Endothelial cell of umbilical vein (primary cell): ENCODE measurements around the gene APOL2. TPM values are rescaled to one million over a fixed set of nuclear protein-coding genes. Genes with fewer than 3 reads are reported as not detected.
"Not testable (repeated sequence)": the region's sequence is repeated elsewhere in the genome, so short reads cannot be mapped to it uniquely, and the experiment has no call there.

Experiments used
- BruUV-seq: library from RNA; stranded (reverse); fragments of 400-500 nt; replicated peaks from 2 replicates; lab custom pipeline; 2021; lab: Mats Ljungman, UMichigan
- CTCF ChIA-PET: fragments of 300-600, 350-600 bp; sonication (Branson Sonifier 250); formaldehyde crosslinking; loops from one replicate; lab custom pipeline; 2021; ENCODE audit warnings: antibody characterized with exemption, inconsistent platforms; lab: Charles Lee
- POLR2A ChIA-PET: fragments of 300-600, 350-600 bp; sonication (Branson Sonifier 250); formaldehyde crosslinking; loops from one replicate; lab custom pipeline; 2021; ENCODE audit warnings: antibody characterized with exemption, inconsistent platforms; lab: Charles Lee
- DNase-seq: peaks from one replicate; pipeline ENCODE4 v3.0.0-alpha.2; 2011; ENCODE audit warnings: low read depth, low spot score
- FAIRE-seq: peaks from 2 replicates; lab custom pipeline; 2011; peaks lifted over from hg19 to GRCh38; lab: Jason Lieb, UNC
- H2AFZ ChIP-seq: 2 replicates; pipeline ENCODE4 v1.6.0; 2012; ENCODE audit warnings: low read depth, low read length, control low read depth, inconsistent platforms
- H3K27ac ChIP-seq: 2 replicates; pipeline ENCODE4 v1.5.1; 2011; ENCODE audit warnings: low read depth, mild to moderate bottlenecking, control low read depth, low read length, moderate library complexity; ENCODE audit not compliant: insufficient read depth
- H3K27me3 ChIP-seq, 2 experiments: 2 replicates each; pipeline versions ENCODE4 v1.6.0 to v1.6.1; 2011; ENCODE audit warnings: low read length in 2 of 2, mixed read lengths in 1 of 2; ENCODE audit not compliant: control insufficient read depth in 2 of 2, insufficient read depth in 2 of 2
- H3K36me3 ChIP-seq, 2 experiments: 2 replicates in 1 of 2; 3 replicates in 1 of 2; pipeline ENCODE4 v1.5.1; 2011; ENCODE audit warnings: low read length in 2 of 2, mild to moderate bottlenecking in 1 of 2, moderate library complexity in 1 of 2; ENCODE audit not compliant: control insufficient read depth in 2 of 2, insufficient read depth in 2 of 2; ENCODE audit errors: extremely low read depth in 1 of 2
- H3K4me1 ChIP-seq: 3 replicates; pipeline ENCODE4 v1.5.1; 2011; ENCODE audit warnings: mild to moderate bottlenecking, low read length; ENCODE audit not compliant: control insufficient read depth, insufficient read depth; ENCODE audit errors: extremely low read depth
- H3K4me2 ChIP-seq: 2 replicates; pipeline ENCODE4 v1.6.1; 2011; ENCODE audit warnings: low read length, control low read depth, mixed read lengths; ENCODE audit not compliant: insufficient read depth
- H3K4me3 ChIP-seq, 3 experiments: fragments of 200-600 bp in 1 of 3; sonication (generic), shearing (Covaris generic) in 1 of 3; replicated peaks in 1 of 3; 2 replicates each; pipeline ENCODE4 v1.5.1; 2011 to 2016; ENCODE audit warnings: control low read depth in 3 of 3, low read length in 3 of 3, mild to moderate bottlenecking in 2 of 3, inconsistent platforms in 1 of 3, low read depth in 1 of 3, moderate library complexity in 1 of 3; ENCODE audit not compliant: insufficient read depth in 1 of 3
- H3K79me2 ChIP-seq: 2 replicates; pipeline ENCODE4 v1.6.0; 2012; ENCODE audit warnings: low read length, inconsistent platforms; ENCODE audit not compliant: control insufficient read depth, insufficient read depth
- H3K9ac ChIP-seq: replicated peaks from 2 replicates; pipeline ENCODE3; 2011; ENCODE audit warnings: low read length, control low read depth; ENCODE audit not compliant: insufficient read depth; ENCODE audit errors: extremely low read depth
- H3K9me1 ChIP-seq: replicated peaks from 3 replicates; pipeline ENCODE4 v1.6.0; 2011; ENCODE audit warnings: mild to moderate bottlenecking, low read length; ENCODE audit not compliant: control insufficient read depth, insufficient read depth; ENCODE audit errors: extremely low read depth
- H3K9me3 ChIP-seq: replicated peaks from 2 replicates; pipeline ENCODE4 v1.5.1; 2012; ENCODE audit warnings: low read length, inconsistent platforms; ENCODE audit not compliant: control insufficient read depth, insufficient read depth
- H4K20me1 ChIP-seq: replicated peaks from 2 replicates; pipeline ENCODE3; 2011; ENCODE audit warnings: mild to moderate bottlenecking, low read length; ENCODE audit not compliant: control insufficient read depth, insufficient read depth; ENCODE audit errors: extremely low read depth
- EZH2 ChIP-seq: IDR thresholded peaks from 2 replicates; pipeline ENCODE4 v1.6.1; 2012; ENCODE audit warnings: borderline replicate concordance, low read depth, mild to moderate bottlenecking, moderate library complexity, low read length, inconsistent platforms; ENCODE audit not compliant: severe bottlenecking
- FOS ChIP-seq: IDR thresholded peaks from 2 replicates; pipeline ENCODE4 v1.6.1; 2011; ENCODE audit warnings: mild to moderate bottlenecking, low read length, moderate library complexity, borderline replicate concordance; ENCODE audit not compliant: insufficient read depth
- GATA2 ChIP-seq: IDR thresholded peaks from 2 replicates; pipeline ENCODE4 v1.7.0; 2011; ENCODE audit warnings: low read depth, mild to moderate bottlenecking, moderate library complexity, mixed read lengths, low read length; ENCODE audit not compliant: insufficient read length, insufficient read depth
- MYC ChIP-seq: IDR thresholded peaks from one replicate; pipeline ENCODE4 v1.6.1; 2011; ENCODE audit warnings: mild to moderate bottlenecking, low read depth, low read length
- POLR2AphosphoS5 ChIP-seq: IDR thresholded peaks from 2 replicates; pipeline ENCODE4 v1.6.1; 2012; ENCODE audit warnings: low read depth, mild to moderate bottlenecking, control low read depth, low read length, moderate library complexity; ENCODE audit not compliant: insufficient read depth
- dilution Hi-C: fragments of 300-500 bp; cut with MboI; formaldehyde crosslinking; loops from one replicate; pipeline ENCODE4 v1.15.0; 2019; ENCODE audit warnings: low sequenced_read_pairs; ENCODE audit not compliant: extremely low pct_ligation_motif_present
- intact Hi-C: fragments of 100-400 bp; cut with micrococcal nuclease; formaldehyde crosslinking; loops from one replicate; pipeline ENCODE4 v1.10.0; 2022
- polyA plus RNA-seq, 4 experiments: library from polyadenylated mRNA; depleted of rRNA in 3 of 4; stranded (reverse) in 3 of 4; unstranded in 1 of 4; fragments of >200 nt; gene quantifications; 2 replicates each; pipeline versions ENCODE4 v1.2.1 to v1.2.3, GENCODE V29; 2011 to 2012; ENCODE audit warnings: missing spikeins in 1 of 4
- total RNA-seq: library from RNA; stranded (reverse); gene quantifications from 2 replicates; pipeline ENCODE4 v1.2.3, GENCODE V29; 2021
- TF ChIP-seq, protein P1 (sequence below), 2 donors: IDR thresholded peaks; 1 replicate in 1 of 2; 2 replicates in 1 of 2; pipeline ENCODE4 v1.5.1; 2011; ENCODE audit warnings: low read length in 2 of 2, mild to moderate bottlenecking in 2 of 2, moderate library complexity in 2 of 2, control low read depth in 1 of 2, inconsistent platforms in 1 of 2, low read depth in 1 of 2; ENCODE audit not compliant: insufficient read depth in 1 of 2; ENCODE audit errors: extremely low read depth in 1 of 2
- TF ChIP-seq, protein P2 (sequence below): IDR thresholded peaks from 2 replicates; pipeline ENCODE4 v1.6.1; 2011; ENCODE audit not compliant: insufficient read depth, insufficient read length

Gene APOL2
- total and polyA plus RNA-seq, 2 donors (not counting 3 experiments of a cell fraction or from before 2014, with no cell fraction given) = 16.9 to 37.6 TPM

DNA sequence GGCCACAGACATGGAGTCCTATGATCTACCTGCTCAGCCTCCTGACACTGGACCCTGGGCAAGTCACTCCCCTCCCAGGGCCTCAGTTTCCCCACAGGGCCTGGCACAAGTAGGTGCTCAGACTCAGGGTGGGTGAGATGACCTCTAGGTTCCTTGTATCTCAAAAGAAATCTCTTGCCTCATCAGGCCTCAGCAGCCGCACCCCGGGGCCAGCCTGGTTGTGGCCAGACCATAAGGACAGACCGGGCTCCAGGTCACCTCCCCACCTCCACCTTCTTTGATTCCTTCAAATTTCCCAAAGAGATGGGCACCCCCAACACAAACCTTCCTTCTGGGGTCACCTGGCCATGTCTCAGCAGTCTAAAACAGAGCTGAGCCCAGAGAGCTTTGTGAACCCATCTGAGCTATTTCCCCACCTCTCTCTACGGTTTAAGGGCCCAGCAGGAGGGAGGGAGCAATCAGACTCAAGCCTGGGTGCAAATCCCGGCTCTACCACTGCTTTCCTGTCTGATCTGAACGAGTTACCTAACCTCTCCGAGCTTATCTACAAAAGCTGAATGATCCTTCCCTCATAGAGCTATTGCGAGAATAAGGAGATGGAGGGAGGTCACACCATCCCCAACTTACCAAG is 35.2 kb downstream of the APOL2 start:
- ChIA-PET POLR2A (no interaction called here), CTCF (interaction anchor here (0.7 to 3.3 kb wide), 5 partner anchors 9 to 282 kb away, joined by 3 to 19 read pairs (median 4); partner anchors contain the start of gene APOL2)
- H2AFZ ChIP-seq = no peak overlapping the region
- peaks cover 0 to 15% of the 10 kb centered on the region in 2 experiments for H3K27me3 ChIP-seq
- no peak overlapping the region for H3K27ac ChIP-seq
- H3K4me1 ChIP-seq = peaks cover 4% of the 10 kb centered on the region
- BruUV-seq = no TSS peak
- no peaks in the 10 kb centered on the region for H3K9me1 ChIP-seq
- no peak for TF ChIP-seq MYC
- no peak for TF ChIP-seq GATA2
- TF ChIP-seq POLR2AphosphoS5 = no peak
- TF ChIP-seq EZH2 = no peak
- TF ChIP-seq, protein P1, sequence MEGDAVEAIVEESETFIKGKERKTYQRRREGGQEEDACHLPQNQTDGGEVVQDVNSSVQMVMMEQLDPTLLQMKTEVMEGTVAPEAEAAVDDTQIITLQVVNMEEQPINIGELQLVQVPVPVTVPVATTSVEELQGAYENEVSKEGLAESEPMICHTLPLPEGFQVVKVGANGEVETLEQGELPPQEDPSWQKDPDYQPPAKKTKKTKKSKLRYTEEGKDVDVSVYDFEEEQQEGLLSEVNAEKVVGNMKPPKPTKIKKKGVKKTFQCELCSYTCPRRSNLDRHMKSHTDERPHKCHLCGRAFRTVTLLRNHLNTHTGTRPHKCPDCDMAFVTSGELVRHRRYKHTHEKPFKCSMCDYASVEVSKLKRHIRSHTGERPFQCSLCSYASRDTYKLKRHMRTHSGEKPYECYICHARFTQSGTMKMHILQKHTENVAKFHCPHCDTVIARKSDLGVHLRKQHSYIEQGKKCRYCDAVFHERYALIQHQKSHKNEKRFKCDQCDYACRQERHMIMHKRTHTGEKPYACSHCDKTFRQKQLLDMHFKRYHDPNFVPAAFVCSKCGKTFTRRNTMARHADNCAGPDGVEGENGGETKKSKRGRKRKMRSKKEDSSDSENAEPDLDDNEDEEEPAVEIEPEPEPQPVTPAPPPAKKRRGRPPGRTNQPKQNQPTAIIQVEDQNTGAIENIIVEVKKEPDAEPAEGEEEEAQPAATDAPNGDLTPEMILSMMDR (IDR thresholded peaks at IDR 0.05; ENCODE audit: extremely low read depth in 1 of 2, insufficient read depth in 1 of 2, low read depth in 1 of 2, low read length in 2 of 2) = no peak
- TF ChIP-seq, protein P2, sequence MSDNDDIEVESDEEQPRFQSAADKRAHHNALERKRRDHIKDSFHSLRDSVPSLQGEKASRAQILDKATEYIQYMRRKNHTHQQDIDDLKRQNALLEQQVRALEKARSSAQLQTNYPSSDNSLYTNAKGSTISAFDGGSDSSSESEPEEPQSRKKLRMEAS = no peak
- no peak for TF ChIP-seq FOS
- H3K79me2 ChIP-seq = no peaks in the 10 kb centered on the region
- no peak overlapping the region for H3K4me2 ChIP-seq
- dilution Hi-C loops (no loop called here), intact Hi-C loops (no loop called here)
- no peak overlapping the region for H3K4me3 ChIP-seq
- DNase-seq = no peak
- H3K36me3 ChIP-seq = no peaks in the 10 kb centered on the region
- H3K9me3 ChIP-seq = no peaks in the 10 kb centered on the region
- no peak for FAIRE-seq
- no peaks in the 10 kb centered on the region for H4K20me1 ChIP-seq
- no peak overlapping the region for H3K9ac ChIP-seq

- H4K20me1 ChIP-seq, H3K36me3 ChIP-seq, FAIRE-seq, H3K4me3 ChIP-seq, H3K9me3 ChIP-seq, H3K4me2 ChIP-seq, POLR2A ChIA-PET, H3K4me1 ChIP-seq, H3K9ac ChIP-seq, dilution Hi-C loops, BruUV-seq, H3K27ac ChIP-seq, H3K9me1 ChIP-seq, H3K27me3 ChIP-seq, H2AFZ ChIP-seq, H3K79me2 ChIP-seq: not testable (repeated sequence)
- intact Hi-C loops = loop anchor here (2.0 kb wide), 1 partner anchor 35 kb away; the partner anchor contains the start of gene APOL2
- DNase-seq = peak; percentile 32
- CTCF ChIA-PET = interaction anchor here (0.8 to 3.3 kb wide), 10 partner anchors 8 to 283 kb away, joined by 3 to 19 read pairs (median 4); partner anchors contain the start of gene APOL2
These were observed 35.9 kb downstream of the APOL2 start for GRCh38 chr22:36203441-36203840.
